A549 (cell line): ENCODE results near the gene GRK4. TPM values are rescaled to one million over a fixed set of nuclear protein-coding genes. Genes with fewer than 3 reads are reported as not detected.

ENCODE experiments used
- ATAC-seq, 2 experiments: fragments of 200-7000 bp in 1 of 2; fragments of >200 bp in 1 of 2; cut with Nextera tagmentation in 1 of 2; cut with Tn5 transposase in 1 of 2; 3 replicates each; pipeline versions ENCODE4 v1.8.0 to v1.9.1; 2018 to 2020; ENCODE audit warnings: mild to moderate bottlenecking in 1 of 2, moderate library complexity in 1 of 2
- CTCF ChIA-PET: fragments of 300-600 bp; sonication (Branson Sonifier 250); formaldehyde crosslinking; extraction: SDS; loops from one replicate; lab custom pipeline; 2021; ENCODE audit warnings: antibody characterized with exemption, inconsistent platforms; lab: Yijun Ruan, JAX
- POLR2A ChIA-PET: fragments of 350-600 bp; formaldehyde crosslinking; extraction: SDS; loops from one replicate; lab custom pipeline; 2021; ENCODE audit warnings: antibody characterized with exemption, inconsistent platforms; lab: Yijun Ruan, JAX
- DNase-seq, 2 experiments: peaks; one replicate each; pipeline versions ENCODE4 v3.0.0 to v3.0.0-alpha.2; 2011 to 2016; ENCODE audit warnings: low read depth in 1 of 2, low spot score in 1 of 2
- FAIRE-seq: peaks from 2 replicates; lab custom pipeline; 2011; peaks lifted over from hg19 to GRCh38; lab: Jason Lieb, UNC
- H3K27ac ChIP-seq, 2 experiments: fragments of >200 bp; sonication (Bioruptor Twin); formaldehyde crosslinking; 3 replicates each; pipeline ENCODE4 v1.5.1; 2016 to 2017
- H3K4me1 ChIP-seq: fragments of >200 bp; sonication (Bioruptor Twin); formaldehyde crosslinking; 3 replicates; pipeline ENCODE4 v1.6.1; 2016
- H3K4me2 ChIP-seq: fragments of >200 bp; sonication (Bioruptor Twin); formaldehyde crosslinking; 3 replicates; pipeline ENCODE4 v1.6.1; 2016
- H3K4me3 ChIP-seq: fragments of >200 bp; sonication (Bioruptor Twin); formaldehyde crosslinking; 3 replicates; pipeline ENCODE4 v1.5.1; 2016
- H3K9me3 ChIP-seq: fragments of >200 bp; sonication (Bioruptor Twin); formaldehyde crosslinking; 3 replicates; pipeline ENCODE4 v1.6.1; 2016
- CBX2 ChIP-seq: fragments of 200-600 bp; sonication (generic); IDR thresholded peaks from 2 replicates; pipeline ENCODE4 v1.6.1; 2016; ENCODE audit warnings: low read depth, mild to moderate bottlenecking, borderline replicate concordance
- CBX8 ChIP-seq: fragments of 200-600 bp; sonication (generic); IDR thresholded peaks from 2 replicates; pipeline ENCODE4 v1.6.1; 2016
- ESRRA ChIP-seq: fragments of 150-350 bp; IDR thresholded peaks from 2 replicates; pipeline ENCODE4 v1.6.1; 2014; ENCODE audit warnings: mild to moderate bottlenecking, low read length, borderline replicate concordance
- FOXS1 ChIP-seq: fragments of 250-450 bp; sonication (Bioruptor Pico); IDR thresholded peaks from 2 replicates; pipeline ENCODE4 v1.5.0; 2020; ENCODE audit warnings: mild to moderate bottlenecking, moderate library complexity
- HDAC2 ChIP-seq: fragments of 200-600 bp; sonication (generic); IDR thresholded peaks from 2 replicates; pipeline ENCODE4 v1.6.1; 2016
- HOXA7 ChIP-seq: fragments of 250-450 bp; sonication (Bioruptor Pico); IDR thresholded peaks from 2 replicates; pipeline ENCODE4 v1.5.0; 2020; ENCODE audit warnings: mild to moderate bottlenecking, moderate library complexity
- MYC ChIP-seq: IDR thresholded peaks from 2 replicates; pipeline ENCODE4 v1.6.1; 2012; ENCODE audit warnings: mild to moderate bottlenecking, inconsistent platforms, low read length, improper control_type of control experiment, borderline replicate concordance
- PHF8 ChIP-seq: fragments of 200-600 bp; sonication (generic); IDR thresholded peaks from 2 replicates; pipeline ENCODE4 v1.6.1; 2016; ENCODE audit warnings: low read depth, mild to moderate bottlenecking, antibody characterized with exemption, moderate library complexity, borderline replicate concordance
- POLR2AphosphoS2 ChIP-seq: conservative IDR thresholded peaks from 2 replicates; pipeline ENCODE4 v1.6.1; 2012; ENCODE audit warnings: low read length, improper control_type of control experiment, inconsistent platforms
- RCOR1 ChIP-seq: fragments of 150-350 bp; IDR thresholded peaks from 2 replicates; pipeline ENCODE4 v1.6.1; 2014; ENCODE audit warnings: antibody characterized with exemption, low read length, low read depth
- SMC3 ChIP-seq: fragments of >200 bp; sonication (Bioruptor Twin); formaldehyde crosslinking; IDR thresholded peaks from 3 replicates; pipeline ENCODE4 v1.6.1; 2018; ENCODE audit warnings: inconsistent platforms
- ZFP36 ChIP-seq: fragments of 450-650 bp; IDR thresholded peaks from 2 replicates; pipeline ENCODE4 v1.6.1; 2014; ENCODE audit warnings: borderline replicate concordance; ENCODE audit not compliant: partially characterized antibody
- ZSCAN20 ChIP-seq: fragments of 250-450 bp; sonication (Bioruptor Pico); IDR thresholded peaks from 2 replicates; pipeline ENCODE4 v1.8.0; 2022; ENCODE audit warnings: mild to moderate bottlenecking, moderate library complexity
- WGBS: methylation state at CpG from one replicate; pipeline ENCODE4 v1.1.6; 2017; ENCODE audit errors: missing lambda C conversion rate; 5-methylcytosine and 5-hydroxymethylcytosine counted together
- polyA plus RNA-seq, 4 experiments: library from polyadenylated mRNA; depleted of rRNA in 3 of 4; stranded (reverse); fragments of >200 nt; fragmentation: RNase III in 1 of 4; extraction: RNeasy Plus Mini Kit Qiagen cat#74134 plus additional on column Dnase treatment in 1 of 4; gene quantifications; 2 replicates in 3 of 4; 3 replicates in 1 of 4; pipeline ENCODE4 v1.2.3, GENCODE V29; 2011 to 2017
- TF ChIP-seq, protein P1 (sequence below): fragments of >200 bp; sonication (Bioruptor Twin); formaldehyde crosslinking; IDR thresholded peaks from 3 replicates; pipeline ENCODE4 v1.5.1; 2016
- TF ChIP-seq, protein P2 (sequence below): fragments of 450-650 bp; IDR thresholded peaks from 2 replicates; pipeline ENCODE4 v1.6.1; 2014; ENCODE audit warnings: antibody characterized with exemption
- TF ChIP-seq, protein P3 (sequence below): IDR thresholded peaks from 2 replicates; pipeline ENCODE4 v1.6.1; 2012
- TF ChIP-seq, protein P4 (sequence below): fragments of 250-450 bp; sonication (Bioruptor Pico); IDR thresholded peaks from 2 replicates; pipeline ENCODE4 v1.5.0; 2021; ENCODE audit warnings: mild to moderate bottlenecking, moderate library complexity, borderline replicate concordance
- TF ChIP-seq, protein P5 (sequence below): fragments of 250-450 bp; sonication (Bioruptor Pico); IDR thresholded peaks from 2 replicates; pipeline ENCODE4 v1.5.0; 2020; ENCODE audit warnings: low read depth, mild to moderate bottlenecking, moderate library complexity

Gene GRK4
- polyA plus RNA-seq, 2 of the 4 experiments (the other 2 are of a cell fraction), result 0.76 to 0.96 TPM

DNA sequence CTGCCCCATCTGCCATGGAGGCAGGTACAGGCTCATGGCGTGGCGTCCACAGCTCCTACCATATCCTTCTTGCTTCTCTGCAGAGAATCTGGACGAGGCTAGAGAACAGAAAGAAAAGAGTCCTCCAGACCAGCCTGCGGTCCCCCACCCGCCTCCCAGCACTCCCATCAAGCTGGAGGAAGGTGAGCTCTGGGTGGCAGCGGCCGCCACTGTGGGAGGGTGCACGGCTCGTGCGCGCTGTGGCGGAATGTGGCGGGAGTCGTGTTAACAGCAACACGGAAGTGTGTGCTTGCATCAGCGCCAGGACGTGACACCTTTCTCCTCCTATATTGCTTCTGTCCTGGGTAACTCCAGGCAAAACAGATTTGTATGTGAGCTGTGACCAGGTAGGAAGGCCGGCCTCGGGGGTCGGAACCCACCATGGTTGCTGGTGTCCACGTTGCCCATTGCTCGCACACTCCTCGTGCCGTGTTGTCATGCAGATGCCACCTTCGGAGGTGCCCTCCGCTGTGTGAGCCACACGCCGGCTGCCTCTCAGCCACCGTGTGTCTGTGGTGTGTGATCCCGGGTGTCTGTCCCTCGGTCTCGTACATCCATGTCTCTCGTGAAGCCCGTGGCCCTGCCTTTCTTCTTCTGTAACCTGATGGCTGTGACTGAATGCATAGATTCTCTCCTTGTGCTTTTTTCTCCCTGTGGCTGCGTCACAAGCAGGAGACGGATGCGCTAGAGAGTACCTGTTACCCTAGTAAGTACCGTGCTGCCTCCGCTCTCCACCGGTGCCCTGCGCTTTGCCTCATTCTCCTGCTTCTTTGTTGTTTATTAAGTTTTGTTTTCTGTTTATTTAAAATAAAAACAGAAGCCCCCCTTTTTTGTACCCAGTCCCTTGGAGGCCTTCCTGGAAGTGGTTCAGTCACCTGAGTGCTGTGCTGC lies 37.2 kb upstream of the GRK4 start:
- POLR2A ChIA-PET, result no interaction called here
- TF ChIP-seq, protein P1, sequence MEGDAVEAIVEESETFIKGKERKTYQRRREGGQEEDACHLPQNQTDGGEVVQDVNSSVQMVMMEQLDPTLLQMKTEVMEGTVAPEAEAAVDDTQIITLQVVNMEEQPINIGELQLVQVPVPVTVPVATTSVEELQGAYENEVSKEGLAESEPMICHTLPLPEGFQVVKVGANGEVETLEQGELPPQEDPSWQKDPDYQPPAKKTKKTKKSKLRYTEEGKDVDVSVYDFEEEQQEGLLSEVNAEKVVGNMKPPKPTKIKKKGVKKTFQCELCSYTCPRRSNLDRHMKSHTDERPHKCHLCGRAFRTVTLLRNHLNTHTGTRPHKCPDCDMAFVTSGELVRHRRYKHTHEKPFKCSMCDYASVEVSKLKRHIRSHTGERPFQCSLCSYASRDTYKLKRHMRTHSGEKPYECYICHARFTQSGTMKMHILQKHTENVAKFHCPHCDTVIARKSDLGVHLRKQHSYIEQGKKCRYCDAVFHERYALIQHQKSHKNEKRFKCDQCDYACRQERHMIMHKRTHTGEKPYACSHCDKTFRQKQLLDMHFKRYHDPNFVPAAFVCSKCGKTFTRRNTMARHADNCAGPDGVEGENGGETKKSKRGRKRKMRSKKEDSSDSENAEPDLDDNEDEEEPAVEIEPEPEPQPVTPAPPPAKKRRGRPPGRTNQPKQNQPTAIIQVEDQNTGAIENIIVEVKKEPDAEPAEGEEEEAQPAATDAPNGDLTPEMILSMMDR, result no peak
- TF ChIP-seq MYC (no peak), ZSCAN20 (CRISPR knock-in tag) (no peak), SMC3 (no peak), POLR2AphosphoS2 (no peak), ZFP36 (no peak), CBX8 (no peak), ESRRA (no peak), PHF8 (no peak), HDAC2 (no peak), FOXS1 (CRISPR knock-in tag) (no peak), RCOR1 (no peak)
- TF ChIP-seq, protein P2, sequence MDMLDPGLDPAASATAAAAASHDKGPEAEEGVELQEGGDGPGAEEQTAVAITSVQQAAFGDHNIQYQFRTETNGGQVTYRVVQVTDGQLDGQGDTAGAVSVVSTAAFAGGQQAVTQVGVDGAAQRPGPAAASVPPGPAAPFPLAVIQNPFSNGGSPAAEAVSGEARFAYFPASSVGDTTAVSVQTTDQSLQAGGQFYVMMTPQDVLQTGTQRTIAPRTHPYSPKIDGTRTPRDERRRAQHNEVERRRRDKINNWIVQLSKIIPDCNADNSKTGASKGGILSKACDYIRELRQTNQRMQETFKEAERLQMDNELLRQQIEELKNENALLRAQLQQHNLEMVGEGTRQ, result no peak
- TF ChIP-seq, protein P3, sequence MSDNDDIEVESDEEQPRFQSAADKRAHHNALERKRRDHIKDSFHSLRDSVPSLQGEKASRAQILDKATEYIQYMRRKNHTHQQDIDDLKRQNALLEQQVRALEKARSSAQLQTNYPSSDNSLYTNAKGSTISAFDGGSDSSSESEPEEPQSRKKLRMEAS, result no peak
- FAIRE-seq (no peak), DNase-seq (no peak), ATAC-seq (no peak)
- CTCF ChIA-PET, result no interaction called here
- no peaks in the 10 kb centered on the region for H3K4me1 ChIP-seq
- no peak overlapping the region for H3K27ac ChIP-seq
- H3K4me3 ChIP-seq, result no peak overlapping the region
- no peak overlapping the region for H3K4me2 ChIP-seq
- 89% methylated on average over 35 of the region's 41 CpGs for WGBS
- H3K9me3 ChIP-seq, result no peaks in the 10 kb centered on the region

DNA sequence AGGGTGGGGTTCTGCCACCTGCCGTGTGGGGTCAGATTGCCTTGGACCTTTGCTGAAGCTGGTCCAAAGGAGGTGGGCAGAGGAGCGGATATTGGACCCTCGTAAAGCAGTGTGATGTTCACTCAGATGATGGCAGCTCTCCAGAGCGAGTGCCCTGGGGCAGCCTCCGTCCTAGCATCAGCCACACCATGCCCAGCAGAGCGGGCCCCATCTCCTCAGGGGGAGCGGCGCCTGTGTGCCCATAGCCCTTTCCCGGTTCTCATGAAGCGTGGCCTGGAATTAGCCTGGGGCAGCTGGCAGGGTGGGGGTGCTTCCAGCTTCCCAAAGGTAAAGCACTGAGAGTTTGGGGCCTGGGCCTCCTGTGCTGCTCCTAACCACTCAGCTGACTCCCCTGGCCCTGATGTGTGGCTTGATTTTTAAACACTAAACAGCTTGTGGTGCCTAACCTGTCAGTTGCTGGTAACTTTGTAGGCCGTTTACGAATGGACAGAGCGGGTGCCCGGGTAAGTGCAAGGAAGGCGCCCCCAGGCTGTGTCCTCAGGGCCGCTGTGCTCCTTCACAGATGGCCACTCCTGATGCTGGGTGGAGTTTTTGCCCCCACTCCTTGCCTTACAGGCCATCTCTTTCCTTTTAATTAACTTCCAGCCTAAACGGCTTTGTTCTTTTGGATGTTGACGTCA lies 36.2 kb upstream of the GRK4 start:
- 91% methylated on average over 8 of the region's 18 CpGs for WGBS
- DNase-seq (no peak), ATAC-seq (no peak), FAIRE-seq (no peak)
- CTCF ChIA-PET, result no interaction called here
- Histone ChIP-seq H3K9me3 (no peaks in the 10 kb centered on the region), H3K27ac (no peak overlapping the region), H3K4me1 (no peaks in the 10 kb centered on the region), H3K4me3 (no peak overlapping the region), H3K4me2 (no peak overlapping the region)
- TF ChIP-seq PHF8 (no peak), CBX2 (no peak), ZFP36 (no peak)
- TF ChIP-seq, protein P4, sequence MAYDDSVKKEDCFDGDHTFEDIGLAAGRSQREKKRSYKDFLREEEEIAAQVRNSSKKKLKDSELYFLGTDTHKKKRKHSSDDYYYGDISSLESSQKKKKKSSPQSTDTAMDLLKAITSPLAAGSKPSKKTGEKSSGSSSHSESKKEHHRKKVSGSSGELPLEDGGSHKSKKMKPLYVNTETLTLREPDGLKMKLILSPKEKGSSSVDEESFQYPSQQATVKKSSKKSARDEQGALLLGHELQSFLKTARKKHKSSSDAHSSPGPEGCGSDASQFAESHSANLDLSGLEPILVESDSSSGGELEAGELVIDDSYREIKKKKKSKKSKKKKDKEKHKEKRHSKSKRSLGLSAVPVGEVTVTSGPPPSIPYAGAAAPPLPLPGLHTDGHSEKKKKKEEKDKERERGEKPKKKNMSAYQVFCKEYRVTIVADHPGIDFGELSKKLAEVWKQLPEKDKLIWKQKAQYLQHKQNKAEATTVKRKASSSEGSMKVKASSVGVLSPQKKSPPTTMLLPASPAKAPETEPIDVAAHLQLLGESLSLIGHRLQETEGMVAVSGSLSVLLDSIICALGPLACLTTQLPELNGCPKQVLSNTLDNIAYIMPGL (CRISPR knock-in tag), result no peak
- POLR2A ChIA-PET, result no interaction called here

DNA sequence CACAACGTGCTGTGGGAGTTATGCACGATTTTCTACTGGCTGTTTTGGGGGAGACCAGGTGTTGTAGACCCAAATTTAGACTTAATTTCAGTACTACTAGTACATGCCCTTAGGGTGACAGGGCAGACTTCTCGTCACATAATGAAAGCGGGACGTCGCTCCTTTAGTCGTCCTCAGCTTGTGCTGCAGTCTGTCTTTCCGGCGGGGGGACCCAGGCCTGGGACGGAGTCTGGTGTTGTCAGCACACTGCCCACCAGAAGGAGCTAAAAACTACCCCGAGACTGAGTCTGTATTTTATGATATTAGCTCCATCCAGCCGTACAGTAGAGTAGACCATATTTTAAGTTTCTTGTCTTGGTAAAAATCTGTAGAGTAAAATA lies 35.7 kb upstream of the GRK4 start:
- POLR2A ChIA-PET, result no interaction called here
- CTCF ChIA-PET, result no interaction called here
- no peak for TF ChIP-seq HOXA7 (CRISPR knock-in tag)
- TF ChIP-seq, protein P5, sequence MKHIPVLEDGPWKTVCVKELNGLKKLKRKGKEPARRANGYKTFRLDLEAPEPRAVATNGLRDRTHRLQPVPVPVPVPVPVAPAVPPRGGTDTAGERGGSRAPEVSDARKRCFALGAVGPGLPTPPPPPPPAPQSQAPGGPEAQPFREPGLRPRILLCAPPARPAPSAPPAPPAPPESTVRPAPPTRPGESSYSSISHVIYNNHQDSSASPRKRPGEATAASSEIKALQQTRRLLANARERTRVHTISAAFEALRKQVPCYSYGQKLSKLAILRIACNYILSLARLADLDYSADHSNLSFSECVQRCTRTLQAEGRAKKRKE (CRISPR knock-in tag), result no peak
- TF ChIP-seq RCOR1, result no peak

More for the DNA sequence above, 35.7 kb upstream of the GRK4 start:
- ATAC-seq (no peak), FAIRE-seq (no peak), DNase-seq (no peak)
- no peak overlapping the region for H3K4me2 ChIP-seq
- WGBS, result 91% methylated on average over 12 of the region's 12 CpGs
- peaks cover 2% of the 10 kb centered on the region; the same call in 1 of the 3 replicates for H3K4me1 ChIP-seq
- no peak overlapping the region for H3K4me3 ChIP-seq
- no peaks in the 10 kb centered on the region for H3K9me3 ChIP-seq
- no peak overlapping the region for H3K27ac ChIP-seq
